Measurements from ENCODE around the gene PGM5. TPM values are rescaled to one million over a fixed set of nuclear protein-coding genes. Genes with fewer than 3 reads are reported as not detected.

The PGM5 gene
- total and polyA plus RNA-seq, 3 experiments from 2014 or later, result not detected

DNA sequence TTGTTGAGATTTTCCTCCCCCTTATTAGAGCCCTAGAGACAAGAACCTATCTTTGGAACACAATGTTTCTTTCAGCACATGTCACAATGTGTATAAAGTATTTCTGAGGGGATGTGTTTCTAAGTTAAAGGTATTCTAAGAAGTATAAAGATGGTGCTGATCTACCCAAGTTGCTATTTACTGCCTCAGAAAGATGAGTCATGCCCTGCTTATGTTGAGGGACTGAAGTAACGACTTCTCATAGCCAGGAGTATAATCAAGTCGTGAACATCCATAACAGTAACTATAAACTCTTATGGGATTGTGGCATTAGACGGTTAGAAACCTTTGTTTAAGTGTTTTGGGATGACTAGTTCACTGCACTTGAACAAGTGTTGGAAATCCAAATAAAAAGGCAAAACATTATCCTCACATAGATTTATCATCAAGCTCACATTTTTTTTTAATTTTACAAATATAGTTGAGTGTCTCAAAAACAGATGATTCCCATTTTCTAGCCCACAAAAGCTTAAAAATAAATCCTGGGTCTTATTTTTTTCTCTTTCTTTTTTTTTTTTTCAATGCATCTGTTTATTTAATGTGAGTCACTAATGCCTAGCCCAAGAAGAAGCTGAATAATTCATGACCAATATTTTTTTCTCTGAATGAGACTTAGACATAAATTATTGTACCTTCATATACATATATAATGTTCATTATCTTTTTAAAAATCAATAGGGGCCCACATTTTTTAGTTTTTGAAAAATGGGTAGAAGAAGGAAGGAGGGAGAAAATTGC is 196.5 kb downstream of the PGM5 start:
- ChIA-PET POLR2A (no interaction called here), CTCF (no interaction called here)
- H3K4me3 Mint-ChIP-seq, result no peak overlapping the region
- H3K9me3 ChIP-seq (ENCODE audit: low read length), result no peaks in the 10 kb centered on the region
- no peak overlapping the region for H3K4me3 ChIP-seq (ENCODE audit: low read length)
- H3K4me1 ChIP-seq (ENCODE audit: insufficient read depth, low read length), result no peaks in the 10 kb centered on the region
- no peaks in the 10 kb centered on the region for H3K36me3 Mint-ChIP-seq
- no peak for DNase-seq
- no peaks in the 10 kb centered on the region for H3K36me3 ChIP-seq (ENCODE audit: insufficient read depth, low read length)
- H3K27me3 ChIP-seq (ENCODE audit: insufficient read depth, low read length, poor library complexity, severe bottlenecking), result no peaks in the 10 kb centered on the region
- no peaks in the 10 kb centered on the region for H3K9me3 Mint-ChIP-seq
- H3K27ac Mint-ChIP-seq, result no peak overlapping the region
- no peaks in the 10 kb centered on the region for H3K4me1 Mint-ChIP-seq
- peaks cover 7 to 19% of the 10 kb centered on the region in 2 donors for H3K27me3 Mint-ChIP-seq
- no peak overlapping the region for H3K27ac ChIP-seq (ENCODE audit: low read depth, low read length)

DNA sequence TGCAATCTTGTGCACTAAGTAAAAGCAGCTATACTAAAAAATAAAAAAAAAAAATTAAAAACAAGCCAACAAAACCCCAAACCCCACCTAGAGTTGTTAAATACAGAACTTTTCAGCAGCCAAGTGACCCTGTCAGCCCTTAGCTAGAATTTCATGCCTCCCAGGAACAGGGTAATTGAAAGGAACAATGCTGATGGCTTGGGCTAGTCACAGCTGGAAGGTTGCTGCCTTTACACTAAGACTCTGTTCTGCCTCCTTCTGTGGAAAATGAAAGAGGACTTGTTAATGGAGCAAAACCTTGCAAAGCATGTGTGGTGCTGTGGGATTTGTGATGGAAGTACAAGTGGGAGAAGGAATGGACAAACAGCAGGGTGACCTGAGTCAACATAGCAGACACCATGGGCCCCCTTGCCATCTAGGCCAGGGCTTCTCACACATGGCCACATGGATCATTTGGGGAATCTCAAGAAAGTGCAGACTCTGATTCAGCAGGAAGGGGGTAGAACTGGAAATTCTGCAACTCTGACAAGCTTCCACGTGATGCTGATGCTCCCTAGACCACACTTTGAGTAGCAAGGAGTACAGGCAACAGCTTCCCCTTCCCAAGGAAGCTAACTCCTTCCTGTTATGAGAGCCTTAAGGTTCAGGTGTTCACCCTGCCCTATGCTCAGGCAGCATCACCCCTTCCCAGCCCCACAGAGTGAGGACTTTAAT is 199.2 kb downstream of the PGM5 start:
- no peaks in the 10 kb centered on the region for H3K36me3 Mint-ChIP-seq
- no peak overlapping the region for H3K4me3 Mint-ChIP-seq
- H3K27ac ChIP-seq (ENCODE audit: low read depth, low read length), result no peak overlapping the region
- H3K27ac Mint-ChIP-seq, result no peak overlapping the region
- no peak for DNase-seq
- H3K9me3 Mint-ChIP-seq, result no peaks in the 10 kb centered on the region
- peaks cover 10 to 20% of the 10 kb centered on the region in 2 donors for H3K27me3 Mint-ChIP-seq
- H3K4me1 Mint-ChIP-seq, result peaks cover under 1 to 11% (median 4%) of the 10 kb centered on the region in 3 donors
- no peaks in the 10 kb centered on the region for H3K27me3 ChIP-seq (ENCODE audit: insufficient read depth, low read length, poor library complexity, severe bottlenecking)
- no peaks in the 10 kb centered on the region for H3K36me3 ChIP-seq (ENCODE audit: insufficient read depth, low read length)
- no peak overlapping the region for H3K4me3 ChIP-seq (ENCODE audit: low read length)
- no peaks in the 10 kb centered on the region for H3K9me3 ChIP-seq (ENCODE audit: low read length)
- H3K4me1 ChIP-seq (ENCODE audit: insufficient read depth, low read length), result no peaks in the 10 kb centered on the region
- ChIA-PET POLR2A (no interaction called here), CTCF (no interaction called here)

- H3K4me3 Mint-ChIP-seq, result no peak overlapping the region
- no peaks in the 10 kb centered on the region for H3K9me3 Mint-ChIP-seq
- no peaks in the 10 kb centered on the region for H3K36me3 ChIP-seq (ENCODE audit: insufficient read depth, low read length)
- no peaks in the 10 kb centered on the region for H3K36me3 Mint-ChIP-seq
- ChIA-PET CTCF (interaction anchor here (1.7 kb wide), 1 partner anchor 22 kb away, joined by 5 read pairs; no protein-coding TSS in a partner anchor), POLR2A (no interaction called here)
- no peak overlapping the region for H3K27ac Mint-ChIP-seq
- no peaks in the 10 kb centered on the region for H3K4me1 ChIP-seq (ENCODE audit: insufficient read depth, low read length)
- peaks cover 21 to 26% of the 10 kb centered on the region in 2 donors for H3K27me3 Mint-ChIP-seq
- DNase-seq, result no peak
- peaks cover 2 to 13% (median 6%) of the 10 kb centered on the region in 3 donors for H3K4me1 Mint-ChIP-seq
- H3K4me3 ChIP-seq (ENCODE audit: low read length), result no peak overlapping the region
- no peaks in the 10 kb centered on the region for H3K9me3 ChIP-seq (ENCODE audit: low read length)
- peaks cover 4% of the 10 kb centered on the region for H3K27me3 ChIP-seq (ENCODE audit: insufficient read depth, low read length, poor library complexity, severe bottlenecking)
- no peak overlapping the region for H3K27ac ChIP-seq (ENCODE audit: low read depth, low read length)
These were observed 202.1 kb downstream of the PGM5 start for GRCh38 chr9:68558545-68558944.

DNA sequence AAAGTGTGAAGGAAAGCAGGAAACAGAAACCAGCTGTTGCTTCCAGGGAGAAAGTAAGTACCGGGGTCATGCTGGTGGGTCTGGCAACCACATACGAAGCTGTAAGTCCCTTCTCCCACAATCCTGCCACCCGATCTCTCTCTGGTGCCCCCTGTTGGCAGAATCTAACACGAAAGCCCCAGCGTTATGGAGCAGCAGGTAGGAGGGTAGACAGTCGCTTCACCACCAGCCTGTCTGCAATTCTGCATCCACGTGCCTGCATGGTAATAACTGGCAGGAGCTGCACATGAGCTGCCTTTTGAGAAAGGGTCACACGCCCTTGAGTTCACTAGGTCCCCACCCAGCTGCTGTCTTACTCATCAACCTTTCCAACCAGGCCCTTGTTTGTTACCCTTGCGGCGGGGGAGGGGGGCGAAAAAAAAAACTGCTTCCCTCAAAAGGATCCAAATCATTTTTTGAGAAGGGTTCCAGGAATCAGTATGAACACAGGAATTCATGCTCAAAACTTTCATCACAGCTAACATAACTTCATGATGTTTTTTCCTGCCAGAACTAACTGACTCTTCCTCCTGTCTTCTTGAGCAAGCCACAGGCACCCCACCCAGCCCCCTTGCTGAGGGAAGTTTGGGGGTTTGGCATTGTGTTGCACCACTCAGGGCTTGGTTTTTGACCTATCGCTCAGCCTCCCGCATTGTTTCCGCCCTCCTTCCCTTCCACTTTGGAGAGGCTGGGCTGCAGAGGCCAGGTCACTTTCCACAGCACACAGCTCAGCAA is 203.8 kb downstream of the PGM5 start:
- POLR2A ChIA-PET, result no interaction called here
- no peaks in the 10 kb centered on the region for H3K36me3 Mint-ChIP-seq
- CTCF ChIA-PET, result interaction anchor here (1.2 to 1.7 kb wide), 2 partner anchors 9 to 20 kb away, joined by 3 to 5 read pairs; no protein-coding TSS in a partner anchor

DNA sequence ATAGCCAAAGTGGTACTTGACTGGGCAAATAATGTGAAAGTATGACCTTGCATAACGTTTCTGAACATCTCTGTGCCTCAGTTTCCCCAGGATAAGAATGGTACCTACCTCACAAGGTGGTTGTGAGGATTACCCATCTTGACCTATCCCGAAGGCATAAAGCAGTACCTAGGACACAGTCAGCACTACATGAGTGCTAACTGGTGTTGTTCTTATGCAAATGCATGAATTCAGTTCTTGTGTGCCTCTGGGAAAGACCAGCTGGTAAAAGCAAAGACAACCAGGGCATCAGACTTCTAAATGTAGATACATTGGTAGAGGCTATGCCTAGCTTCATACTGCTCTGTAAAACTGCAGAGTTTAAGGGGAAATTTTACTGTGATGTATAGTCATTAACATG is 206.1 kb downstream of the PGM5 start:
- CTCF ChIA-PET, result no interaction called here
- Mint-ChIP-seq H3K27ac (no peak overlapping the region), H3K9me3 (no peaks in the 10 kb centered on the region), H3K27me3 (peaks cover 31 to 36% of the 10 kb centered on the region in 2 donors), H3K4me1 (peaks cover 2 to 13% (median 6%) of the 10 kb centered on the region in 3 donors), H3K36me3 (no peaks in the 10 kb centered on the region), H3K4me3 (no peak overlapping the region)
- Histone ChIP-seq H3K4me1 (ENCODE audit: insufficient read depth, low read length) (no peaks in the 10 kb centered on the region), H3K4me3 (ENCODE audit: low read length) (no peak overlapping the region), H3K36me3 (ENCODE audit: insufficient read depth, low read length) (no peaks in the 10 kb centered on the region), H3K27ac (ENCODE audit: low read depth, low read length) (no peak overlapping the region), H3K27me3 (ENCODE audit: insufficient read depth, low read length, poor library complexity, severe bottlenecking) (peaks cover 4% of the 10 kb centered on the region), H3K9me3 (ENCODE audit: low read length) (no peaks in the 10 kb centered on the region)
- POLR2A ChIA-PET, result no interaction called here
- no peak for DNase-seq

More for the DNA sequence above, 203.8 kb downstream of the PGM5 start:
- Mint-ChIP-seq H3K4me3 (peak overlapping the region in 2 of 7 donors; percentile 7 to 38), H3K9me3 (no peaks in the 10 kb centered on the region), H3K4me1 (peaks cover 2 to 13% (median 6%) of the 10 kb centered on the region in 3 donors), H3K27ac (no peak overlapping the region), H3K27me3 (peaks cover 26 to 30% of the 10 kb centered on the region in 2 donors)
- Histone ChIP-seq H3K27ac (ENCODE audit: low read depth, low read length) (no peak overlapping the region), H3K4me3 (ENCODE audit: low read length) (no peak overlapping the region), H3K4me1 (ENCODE audit: insufficient read depth, low read length) (no peaks in the 10 kb centered on the region), H3K9me3 (ENCODE audit: low read length) (no peaks in the 10 kb centered on the region), H3K27me3 (ENCODE audit: insufficient read depth, low read length, poor library complexity, severe bottlenecking) (peaks cover 4% of the 10 kb centered on the region), H3K36me3 (ENCODE audit: insufficient read depth, low read length) (no peaks in the 10 kb centered on the region)
- peak in 2 of 5 donors; percentile 7 to 17 for DNase-seq

GRCh38 chr9:68567565-68567964 is 211.2 kb downstream of the PGM5 start:
- Histone ChIP-seq H3K4me1 (ENCODE audit: insufficient read depth, low read length) (no peaks in the 10 kb centered on the region), H3K27ac (ENCODE audit: low read depth, low read length) (no peak overlapping the region), H3K4me3 (ENCODE audit: low read length) (no peak overlapping the region), H3K36me3 (ENCODE audit: insufficient read depth, low read length) (no peaks in the 10 kb centered on the region), H3K27me3 (ENCODE audit: insufficient read depth, low read length, poor library complexity, severe bottlenecking) (peaks cover under 1% of the 10 kb centered on the region), H3K9me3 (ENCODE audit: low read length) (no peaks in the 10 kb centered on the region)
- Mint-ChIP-seq H3K27ac (no peak overlapping the region), H3K4me3 (no peak overlapping the region), H3K9me3 (peaks cover 0 to 6% (median 3%) of the 10 kb centered on the region in 5 donors), H3K27me3 (peaks cover 27 to 51% of the 10 kb centered on the region in 2 donors), H3K4me1 (no peaks in the 10 kb centered on the region), H3K36me3 (no peaks in the 10 kb centered on the region)
- CTCF ChIA-PET, result no interaction called here
- no peak for DNase-seq
- POLR2A ChIA-PET, result no interaction called here

DNA sequence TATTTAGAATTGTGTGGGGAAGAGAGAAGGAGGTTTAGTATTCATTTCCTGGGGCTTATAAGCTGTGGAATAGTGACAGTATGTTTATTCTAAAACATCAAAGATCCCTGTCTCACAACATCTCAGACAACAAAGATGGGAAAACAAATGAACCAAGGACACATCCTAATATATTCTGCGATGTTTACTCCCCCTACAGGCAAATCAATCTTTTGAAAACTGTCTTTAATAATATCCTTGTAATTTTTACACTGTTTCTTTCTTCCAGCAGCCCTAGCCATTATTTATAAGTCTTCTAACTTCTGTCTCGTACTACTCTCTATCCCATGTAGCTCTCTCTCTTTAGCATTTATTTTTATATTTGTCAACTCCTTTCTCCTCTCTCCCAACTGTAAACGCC is 217.7 kb downstream of the PGM5 start:
- ChIA-PET POLR2A (no interaction called here), CTCF (no interaction called here)
- Histone ChIP-seq H3K4me1 (ENCODE audit: insufficient read depth, low read length) (no peaks in the 10 kb centered on the region), H3K9me3 (ENCODE audit: low read length) (no peaks in the 10 kb centered on the region), H3K27me3 (ENCODE audit: insufficient read depth, low read length, poor library complexity, severe bottlenecking) (no peaks in the 10 kb centered on the region), H3K27ac (ENCODE audit: low read depth, low read length) (no peak overlapping the region), H3K36me3 (ENCODE audit: insufficient read depth, low read length) (no peaks in the 10 kb centered on the region), H3K4me3 (ENCODE audit: low read length) (no peak overlapping the region)
- no peak overlapping the region for H3K27ac Mint-ChIP-seq
- H3K27me3 Mint-ChIP-seq, result peaks cover 7 to 29% of the 10 kb centered on the region in 2 donors
- peaks cover 0 to 6% (median 3%) of the 10 kb centered on the region in 5 donors for H3K9me3 Mint-ChIP-seq
- no peaks in the 10 kb centered on the region for H3K4me1 Mint-ChIP-seq
- no peak for DNase-seq
- no peaks in the 10 kb centered on the region for H3K36me3 Mint-ChIP-seq
- H3K4me3 Mint-ChIP-seq, result no peak overlapping the region

DNA sequence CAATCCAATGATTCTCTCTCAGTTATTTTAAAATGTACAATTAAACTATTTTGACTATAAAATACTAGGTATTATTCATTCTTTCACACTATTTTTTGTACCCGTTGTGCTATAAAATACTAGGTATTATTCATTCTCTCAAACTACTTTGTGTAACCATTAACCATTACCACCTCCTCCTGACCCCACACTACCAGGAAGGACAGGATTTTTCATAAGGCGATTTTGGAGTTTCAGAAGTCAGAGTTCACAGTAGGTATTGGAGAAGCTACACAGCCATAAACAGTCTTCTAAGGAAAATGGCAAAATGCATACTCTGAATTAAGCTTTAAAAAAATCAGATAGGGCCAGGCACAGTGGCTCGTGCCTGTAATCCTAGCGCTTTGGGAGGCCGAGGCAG is 219.4 kb downstream of the PGM5 start:
- Mint-ChIP-seq H3K27ac (no peak overlapping the region), H3K9me3 (peaks cover 0 to 6% (median 3%) of the 10 kb centered on the region in 5 donors), H3K36me3 (no peaks in the 10 kb centered on the region), H3K4me3 (no peak overlapping the region), H3K27me3 (peaks cover 7 to 17% of the 10 kb centered on the region in 2 donors), H3K4me1 (no peaks in the 10 kb centered on the region)
- ChIA-PET CTCF (no interaction called here), POLR2A (no interaction called here)
- Histone ChIP-seq H3K36me3 (ENCODE audit: insufficient read depth, low read length) (no peaks in the 10 kb centered on the region), H3K4me3 (ENCODE audit: low read length) (no peak overlapping the region), H3K27ac (ENCODE audit: low read depth, low read length) (no peak overlapping the region), H3K27me3 (ENCODE audit: insufficient read depth, low read length, poor library complexity, severe bottlenecking) (no peaks in the 10 kb centered on the region), H3K4me1 (ENCODE audit: insufficient read depth, low read length) (no peaks in the 10 kb centered on the region), H3K9me3 (ENCODE audit: low read length) (no peaks in the 10 kb centered on the region)
- no peak for DNase-seq
